ENCODE measurements around the gene PTPRN.
A peak's percentile ranks its signal among the peaks of the same experiment; 100 is the strongest.

PTPRN gene

GRCh38 chr2:219246559-219246958 is 62.6 kb downstream of the PTPRN start:
- H3K4me1 ChIP-seq (ENCODE audit: low read depth, poor library complexity, severe bottlenecking): peaks cover 29% of the 10 kb centered on the region
- H3K27ac ChIP-seq: no peak overlapping the region
- TF ChIP-seq, protein P1, sequence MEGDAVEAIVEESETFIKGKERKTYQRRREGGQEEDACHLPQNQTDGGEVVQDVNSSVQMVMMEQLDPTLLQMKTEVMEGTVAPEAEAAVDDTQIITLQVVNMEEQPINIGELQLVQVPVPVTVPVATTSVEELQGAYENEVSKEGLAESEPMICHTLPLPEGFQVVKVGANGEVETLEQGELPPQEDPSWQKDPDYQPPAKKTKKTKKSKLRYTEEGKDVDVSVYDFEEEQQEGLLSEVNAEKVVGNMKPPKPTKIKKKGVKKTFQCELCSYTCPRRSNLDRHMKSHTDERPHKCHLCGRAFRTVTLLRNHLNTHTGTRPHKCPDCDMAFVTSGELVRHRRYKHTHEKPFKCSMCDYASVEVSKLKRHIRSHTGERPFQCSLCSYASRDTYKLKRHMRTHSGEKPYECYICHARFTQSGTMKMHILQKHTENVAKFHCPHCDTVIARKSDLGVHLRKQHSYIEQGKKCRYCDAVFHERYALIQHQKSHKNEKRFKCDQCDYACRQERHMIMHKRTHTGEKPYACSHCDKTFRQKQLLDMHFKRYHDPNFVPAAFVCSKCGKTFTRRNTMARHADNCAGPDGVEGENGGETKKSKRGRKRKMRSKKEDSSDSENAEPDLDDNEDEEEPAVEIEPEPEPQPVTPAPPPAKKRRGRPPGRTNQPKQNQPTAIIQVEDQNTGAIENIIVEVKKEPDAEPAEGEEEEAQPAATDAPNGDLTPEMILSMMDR (conservative IDR thresholded peaks at IDR 0.05; ENCODE audit: low read depth, low read length): no peak
- H3K79me2 ChIP-seq (ENCODE audit: insufficient read depth, low read depth): no peaks in the 10 kb centered on the region; the same call in 1 of the 2 replicates
- no peaks in the 10 kb centered on the region for H3K27me3 ChIP-seq (ENCODE audit: insufficient read depth, low read depth)
- H3K9ac ChIP-seq: no peak overlapping the region
- no peak overlapping the region for H3K4me3 ChIP-seq (IDR thresholded peaks at IDR 0.05; ENCODE audit: insufficient read depth, low read depth, low read length)
- H2AFZ ChIP-seq (ENCODE audit: low read depth): no peak overlapping the region
- H3K4me2 ChIP-seq: peak overlapping the region; percentile 81; the same call in 1 of the 2 replicates
- no peaks in the 10 kb centered on the region for H3K36me3 ChIP-seq (ENCODE audit: insufficient read depth)
- no peaks in the 10 kb centered on the region for H4K20me1 ChIP-seq (ENCODE audit: insufficient read depth)

GRCh38 chr2:219245899-219246230 is 63.3 kb downstream of the PTPRN start:
- Histone ChIP-seq H3K79me2 (ENCODE audit: insufficient read depth, low read depth) (no peaks in the 10 kb centered on the region), H3K27me3 (ENCODE audit: insufficient read depth, low read depth) (no peaks in the 10 kb centered on the region), H4K20me1 (ENCODE audit: insufficient read depth) (no peaks in the 10 kb centered on the region), H3K27ac (peak overlapping the region; percentile 39; the same call in 1 of the 2 replicates), H3K4me1 (ENCODE audit: low read depth, poor library complexity, severe bottlenecking) (peaks cover 29% of the 10 kb centered on the region), H3K36me3 (ENCODE audit: insufficient read depth) (no peaks in the 10 kb centered on the region), H3K4me2 (peak overlapping the region; percentile 81), H3K4me3 (IDR thresholded peaks at IDR 0.05; ENCODE audit: insufficient read depth, low read depth, low read length) (peak overlapping the region; percentile 54), H2AFZ (ENCODE audit: low read depth) (peak overlapping the region; percentile 84; the same call in 1 of the 2 replicates), H3K9ac (peak overlapping the region; percentile 62)
- TF ChIP-seq, protein P1 (conservative IDR thresholded peaks at IDR 0.05; ENCODE audit: low read depth, low read length): no peak

- Histone ChIP-seq H3K9ac (peak within 1 kb of the TSS; percentile 62), H3K79me2 (ENCODE audit: insufficient read depth, low read depth) (no peaks in the 10 kb centered on the region), H3K36me3 (ENCODE audit: insufficient read depth) (no peaks in the 10 kb centered on the region), H4K20me1 (ENCODE audit: insufficient read depth) (no peaks in the 10 kb centered on the region), H3K27ac (peak within 1 kb of the TSS; percentile 39), H2AFZ (ENCODE audit: low read depth) (peak within 1 kb of the TSS; percentile 84), H3K4me2 (peak within 1 kb of the TSS; percentile 81), H3K4me1 (ENCODE audit: low read depth, poor library complexity, severe bottlenecking) (peaks cover 29% of the 10 kb centered on the region), H3K27me3 (ENCODE audit: insufficient read depth, low read depth) (no peaks in the 10 kb centered on the region), H3K4me3 (IDR thresholded peaks at IDR 0.05; ENCODE audit: insufficient read depth, low read depth, low read length) (peak within 1 kb of the TSS; percentile 64)
- TF ChIP-seq, protein P1 (conservative IDR thresholded peaks at IDR 0.05; ENCODE audit: low read depth, low read length): no peak
Measured at GRCh38 chr2:219245148-219245898, 63.9 kb downstream of the PTPRN start, which contains the start of the genes GLB1L and STK16. GLB1L (minus strand) TSS chr2:219245444; CDS start chr2:219243573, 1,871 bp downstream. STK16 (plus strand) TSS chr2:219245479; CDS start chr2:219246000, 521 bp downstream.

- H3K27ac ChIP-seq: peak overlapping the region; percentile 39; the same call in 1 of the 2 replicates
- peak overlapping the region; percentile 81 for H3K4me2 ChIP-seq
- H3K79me2 ChIP-seq (ENCODE audit: insufficient read depth, low read depth): no peaks in the 10 kb centered on the region
- no peaks in the 10 kb centered on the region for H3K36me3 ChIP-seq (ENCODE audit: insufficient read depth)
- H2AFZ ChIP-seq (ENCODE audit: low read depth): peak overlapping the region; percentile 84
- H3K4me3 ChIP-seq (IDR thresholded peaks at IDR 0.05; ENCODE audit: insufficient read depth, low read depth, low read length): peak overlapping the region; percentile 64
- no peaks in the 10 kb centered on the region for H3K27me3 ChIP-seq (ENCODE audit: insufficient read depth, low read depth)
- peak overlapping the region; percentile 62; the same call in 1 of the 2 replicates for H3K9ac ChIP-seq
- TF ChIP-seq, protein P1 (conservative IDR thresholded peaks at IDR 0.05; ENCODE audit: low read depth, low read length): no peak
- H3K4me1 ChIP-seq (ENCODE audit: low read depth, poor library complexity, severe bottlenecking): peaks cover 24% of the 10 kb centered on the region
- no peaks in the 10 kb centered on the region for H4K20me1 ChIP-seq (ENCODE audit: insufficient read depth)
Measured at GRCh38 chr2:219244789-219245147, 64.4 kb downstream of the PTPRN start.

Measured in KMS-11 (cell line).